NT2/D1 (cell line): ENCODE results near the gene ACADM.
"Not testable (repeated sequence)": the region's sequence is repeated elsewhere in the genome, so short reads cannot be mapped to it uniquely, and the experiment has no call there.

Experiments used
- DNase-seq: peaks from one replicate; pipeline ENCODE4 v3.0.0-alpha.2; 2011; ENCODE audit warnings: low read depth, low spot score
- H3K27me3 ChIP-seq: 2 replicates; pipeline ENCODE4 v1.6.0; 2011; ENCODE audit warnings: mild to moderate bottlenecking; ENCODE audit not compliant: insufficient read length, insufficient read depth
- H3K36me3 ChIP-seq: 2 replicates; pipeline ENCODE4 v1.6.1; 2011; ENCODE audit warnings: mild to moderate bottlenecking, low read length, mixed read lengths; ENCODE audit not compliant: insufficient read depth, insufficient read length
- H3K4me1 ChIP-seq: 2 replicates; pipeline ENCODE4 v1.5.1; 2011; ENCODE audit not compliant: insufficient read depth, insufficient read length
- H3K4me3 ChIP-seq: 2 replicates; pipeline ENCODE4 v1.5.1; 2011; ENCODE audit warnings: low read depth; ENCODE audit not compliant: insufficient read length
- H3K9ac ChIP-seq: 2 replicates; pipeline ENCODE4 v1.6.0; 2011; ENCODE audit warnings: low read depth; ENCODE audit not compliant: insufficient read length
- H3K9me3 ChIP-seq: 2 replicates; pipeline ENCODE4 v1.5.1; 2011; ENCODE audit warnings: mild to moderate bottlenecking, low read length; ENCODE audit not compliant: insufficient read depth
- SUZ12 ChIP-seq: IDR thresholded peaks from 2 replicates; pipeline ENCODE4 v1.6.1; 2011; ENCODE audit not compliant: insufficient read length, insufficient read depth; ENCODE audit errors: extremely low read depth
- YY1 ChIP-seq: IDR thresholded peaks from 2 replicates; pipeline ENCODE4 v1.6.1; 2011; ENCODE audit not compliant: insufficient read length, insufficient read depth
- ZNF274 ChIP-seq: IDR thresholded peaks from 2 replicates; pipeline ENCODE4 v1.6.1; 2011; ENCODE audit warnings: mild to moderate bottlenecking, low read depth, low read length

ACADM gene

GRCh38 chr1:75796376-75797272, 72.1 kb downstream of the ACADM start, which contains the start of gene MSH4:
TSS of gene MSH4 (plus strand) at chr1:75796882. CDS start at chr1:75796986, 104 bp downstream.
- no peak for TF ChIP-seq ZNF274
- H3K36me3 ChIP-seq, result peaks cover 69% of the 10 kb centered on the region
- H3K9ac ChIP-seq, result no peak within 1 kb of the TSS
- DNase-seq, result no peak
- no peaks in the 10 kb centered on the region for H3K9me3 ChIP-seq
- no peaks in the 10 kb centered on the region for H3K4me1 ChIP-seq
- no peak within 1 kb of the TSS for H3K4me3 ChIP-seq
- H3K27me3 ChIP-seq, result no peaks in the 10 kb centered on the region

- no peaks in the 10 kb centered on the region for H3K9me3 ChIP-seq
- H3K27me3 ChIP-seq, result no peaks in the 10 kb centered on the region
- H3K36me3 ChIP-seq, result peaks cover 63% of the 10 kb centered on the region
- TF ChIP-seq YY1 (no peak), ZNF274 (no peak), SUZ12 (no peak)
- DNase-seq, result no peak
- no peaks in the 10 kb centered on the region for H3K4me1 ChIP-seq
- H3K9ac ChIP-seq, result no peak overlapping the region
- H3K4me3 ChIP-seq, result no peak overlapping the region
Observed at GRCh38 chr1:75797273-75797588, 72.7 kb downstream of the ACADM start.

GRCh38 chr1:75797606-75798216, 73.2 kb downstream of the ACADM start:
- TF ChIP-seq SUZ12 (no peak), YY1 (no peak), ZNF274 (no peak)
- H3K4me1 ChIP-seq, result no peaks in the 10 kb centered on the region
- no peak for DNase-seq
- no peaks in the 10 kb centered on the region for H3K27me3 ChIP-seq
- no peak overlapping the region for H3K4me3 ChIP-seq
- peaks cover 58% of the 10 kb centered on the region for H3K36me3 ChIP-seq
- H3K9me3 ChIP-seq, result no peaks in the 10 kb centered on the region
- H3K9ac ChIP-seq, result no peak overlapping the region

- H3K4me1 ChIP-seq, H3K4me3 ChIP-seq, H3K9me3 ChIP-seq, H3K9ac ChIP-seq, DNase-seq, H3K27me3 ChIP-seq: not testable (repeated sequence)
- H3K36me3 ChIP-seq, result peaks cover 20% of the 10 kb centered on the region
Observed at GRCh38 chr1:75801480-75801879, 77.0 kb downstream of the ACADM start.

GRCh38 chr1:75808921-75809320, 84.4 kb downstream of the ACADM start:
- TF ChIP-seq YY1 (no peak), SUZ12 (no peak), ZNF274 (no peak)
- Histone ChIP-seq H3K27me3 (no peaks in the 10 kb centered on the region), H3K9ac (no peak overlapping the region), H3K36me3 (no peaks in the 10 kb centered on the region), H3K4me1 (no peaks in the 10 kb centered on the region), H3K4me3 (no peak overlapping the region), H3K9me3 (no peaks in the 10 kb centered on the region)
- no peak for DNase-seq

- not testable (repeated sequence) for H3K4me1 ChIP-seq, H3K27me3 ChIP-seq, H3K36me3 ChIP-seq, DNase-seq, H3K4me3 ChIP-seq, H3K9ac ChIP-seq, H3K9me3 ChIP-seq
Observed at GRCh38 chr1:75810113-75810512, 85.6 kb downstream of the ACADM start.

GRCh38 chr1:75811211-75811981, 86.9 kb downstream of the ACADM start:
- TF ChIP-seq YY1 (no peak), ZNF274 (no peak), SUZ12 (no peak)

More at GRCh38 chr1:75811211-75811981, 86.9 kb downstream of the ACADM start:
- no peaks in the 10 kb centered on the region for H3K9me3 ChIP-seq
- no peak for DNase-seq
- no peak overlapping the region for H3K9ac ChIP-seq
- H3K4me1 ChIP-seq, result no peaks in the 10 kb centered on the region
- no peaks in the 10 kb centered on the region for H3K27me3 ChIP-seq
- no peak overlapping the region for H3K4me3 ChIP-seq
- no peaks in the 10 kb centered on the region for H3K36me3 ChIP-seq
